PC-3 (cell line): ENCODE results near the gene STUM. TPM values are rescaled to one million over a fixed set of nuclear protein-coding genes. Genes with fewer than 3 reads are reported as not detected.

Source experiments
- ATAC-seq: fragments of 200-7000 bp; cut with Tn5 transposase; 2 replicates; pipeline ENCODE4 v1.9.1; 2020; ENCODE audit warnings: mild to moderate bottlenecking, moderate library complexity
- BruUV-seq: library from RNA; stranded (reverse); fragments of 400-500 nt; replicated peaks from 2 replicates; lab custom pipeline; 2021; lab: Mats Ljungman, UMichigan
- CTCF ChIA-PET: fragments of 300-600 bp; sonication (Branson Sonifier 250); formaldehyde crosslinking; loops from one replicate; lab custom pipeline; 2022; ENCODE audit warnings: antibody characterized with exemption; lab: Charles Lee
- POLR2A ChIA-PET: fragments of 300-600 bp; sonication (Branson Sonifier 250); formaldehyde crosslinking; loops from one replicate; lab custom pipeline; 2022; ENCODE audit warnings: antibody characterized with exemption; ENCODE audit not compliant: unreplicated experiment; lab: Charles Lee
- DNase-seq: peaks from one replicate; pipeline ENCODE4 v3.0.0-alpha.2; 2015
- H2AFZ ChIP-seq: fragments of 300-600 bp; sonication (generic); 2 replicates; pipeline ENCODE4 v1.6.0; 2016; ENCODE audit warnings: antibody characterized with exemption, low read length
- H3F3A ChIP-seq: fragments of 300-600 bp; sonication (generic); one replicate; pipeline ENCODE4 v1.6.0; 2017; ENCODE audit warnings: antibody characterized with exemption, low read length, control low read depth, mild to moderate bottlenecking; ENCODE audit not compliant: unreplicated experiment
- H3K27ac ChIP-seq: fragments of 300-600 bp; sonication (generic); 2 replicates; pipeline ENCODE4 v1.5.1; 2016; ENCODE audit warnings: mild to moderate bottlenecking, low read length
- H3K27me3 ChIP-seq: fragments of 300-600 bp; sonication (generic); 2 replicates; pipeline ENCODE4 v1.6.1; 2016; ENCODE audit warnings: low read length, mixed read lengths
- H3K36me3 ChIP-seq: fragments of 300-600 bp; sonication (generic); 2 replicates; pipeline ENCODE4 v1.6.1; 2016; ENCODE audit warnings: low read depth, mixed run types, low read length, mixed read lengths
- H3K4me1 ChIP-seq: fragments of 300-600 bp; sonication (generic); 2 replicates; pipeline ENCODE4 v1.5.1; 2016; ENCODE audit warnings: low read length; ENCODE audit not compliant: insufficient read depth
- H3K4me2 ChIP-seq: fragments of 300-600 bp; sonication (generic); 2 replicates; pipeline ENCODE4 v1.6.0; 2016; ENCODE audit warnings: low read length
- H3K4me3 ChIP-seq: fragments of 300-600 bp; sonication (generic); 2 replicates; pipeline ENCODE4 v1.5.1; 2016; ENCODE audit warnings: mild to moderate bottlenecking, low read length, mixed read lengths
- H3K79me2 ChIP-seq: fragments of 300-600 bp; sonication (generic); 2 replicates; pipeline ENCODE4 v1.6.1; 2017; ENCODE audit warnings: low read length, mixed read lengths
- H3K9ac ChIP-seq: fragments of 300-600 bp; sonication (generic); 2 replicates; pipeline ENCODE4 v1.6.0; 2016; ENCODE audit warnings: mild to moderate bottlenecking, low read length
- H3K9me2 ChIP-seq: fragments of 300-600 bp; sonication (generic); replicated peaks from 2 replicates; pipeline ENCODE4 v1.6.1; 2016; ENCODE audit warnings: mixed run types, low read length, mixed read lengths
- H3K9me3 ChIP-seq: fragments of 300-600 bp; sonication (generic); 2 replicates; pipeline ENCODE4 v1.6.1; 2016; ENCODE audit warnings: low read length, mixed read lengths
- H4K20me1 ChIP-seq: fragments of 300-600 bp; sonication (generic); 2 replicates; pipeline ENCODE4 v1.6.1; 2016; ENCODE audit warnings: low read length, mixed read lengths
- CTCF ChIP-seq: fragments of 300-600 bp; sonication (generic); conservative IDR thresholded peaks from 2 replicates; pipeline ENCODE4 v1.5.1; 2017; ENCODE audit warnings: antibody characterized with exemption, low read depth, mild to moderate bottlenecking, low read length
- EZH2 ChIP-seq: fragments of 300-600 bp; sonication (generic); IDR thresholded peaks from one replicate; pipeline ENCODE4 v1.6.1; 2017; ENCODE audit warnings: antibody characterized with exemption, mild to moderate bottlenecking, low read length; ENCODE audit not compliant: unreplicated experiment
- EZH2phosphoT487 ChIP-seq: fragments of 300-600 bp; sonication (generic); IDR thresholded peaks from 2 replicates; pipeline ENCODE4 v1.6.1; 2018; ENCODE audit warnings: mild to moderate bottlenecking, antibody characterized with exemption, low read length, borderline replicate concordance
- intact Hi-C: fragments of 100-400 bp; cut with micrococcal nuclease; formaldehyde crosslinking; loops from 2 replicates; pipeline ENCODE4 v1.9.0; 2023
- total RNA-seq: library from RNA; depleted of rRNA; stranded (reverse); fragments of >200 nt; gene quantifications from 2 replicates; pipeline ENCODE4 v1.2.3, GENCODE V29; 2014

STUM gene
- total RNA-seq, 1 experiment from 2014 or later, result 0.58 TPM

- Histone ChIP-seq H3K27ac (no peak overlapping the region), H3K9ac (no peak overlapping the region), H3K4me1 (peaks cover 37% of the 10 kb centered on the region), H3F3A (no peaks in the 10 kb centered on the region), H3K9me2 (no peaks in the 10 kb centered on the region), H3K79me2 (no peaks in the 10 kb centered on the region), H3K4me3 (no peak overlapping the region), H3K4me2 (no peak overlapping the region), H3K27me3 (no peaks in the 10 kb centered on the region), H2AFZ (no peak overlapping the region), H4K20me1 (no peaks in the 10 kb centered on the region), H3K9me3 (no peaks in the 10 kb centered on the region), H3K36me3 (0 out of 2 replicates have a peak, but pooled peaks cover 3% of the 10 kb centered on the region)
- intact Hi-C loops, result no loop called here
- ATAC-seq (peak; percentile 47), DNase-seq (peak; percentile 31)
- TF ChIP-seq EZH2, result no peak
- TF ChIP-seq CTCF, result no peak
- no peak for TF ChIP-seq EZH2phosphoT487
- no TSS peak for BruUV-seq
- ChIA-PET POLR2A (no interaction called here), CTCF (no interaction called here)
These were observed 96.1 kb downstream of the STUM start for GRCh38 chr1:226644541-226645176.

- H3K9me2 ChIP-seq, result no peaks in the 10 kb centered on the region
- H2AFZ ChIP-seq, result no peak overlapping the region
- H3K4me2 ChIP-seq, result no peak overlapping the region
- no peaks in the 10 kb centered on the region for H3K27me3 ChIP-seq
- no peak overlapping the region for H3K4me3 ChIP-seq
- H3K79me2 ChIP-seq, result no peaks in the 10 kb centered on the region
- H3K27ac ChIP-seq, result no peak overlapping the region
- POLR2A ChIA-PET, result no interaction called here
- intact Hi-C loops, result no loop called here
- TF ChIP-seq EZH2phosphoT487 (no peak), EZH2 (no peak), CTCF (no peak)
- no peaks in the 10 kb centered on the region for H4K20me1 ChIP-seq
- BruUV-seq, result no TSS peak
- CTCF ChIA-PET, result interaction anchor here (0.6 kb wide), 1 partner anchor 183 kb away, joined by 3 read pairs; no protein-coding TSS in a partner anchor
- H3K4me1 ChIP-seq, result peaks cover 37% of the 10 kb centered on the region
- H3K36me3 ChIP-seq, result 0 out of 2 replicates have a peak, but pooled peaks cover 3% of the 10 kb centered on the region
- no peaks in the 10 kb centered on the region for H3K9me3 ChIP-seq
- no peaks in the 10 kb centered on the region for H3F3A ChIP-seq
- H3K9ac ChIP-seq, result no peak overlapping the region
- DNase-seq, result no peak
- no peak for ATAC-seq
These were observed 96.9 kb downstream of the STUM start for GRCh38 chr1:226645279-226645976.
